GM12878 (cell line): ENCODE measurements around the gene CSMD2. TPM values are rescaled to one million over a fixed set of nuclear protein-coding genes. Genes with fewer than 3 reads are reported as not detected.

ENCODE experiments used
- ATAC-seq: fragments of 200-7000 bp; cut with Tn5 transposase; 3 replicates; pipeline ENCODE4 v1.9.1; 2020; ENCODE audit warnings: mild to moderate bottlenecking, moderate library complexity
- BruUV-seq: library from RNA; stranded (reverse); fragments of 400-500 nt; replicated peaks from 2 replicates; lab custom pipeline; 2021; lab: Mats Ljungman, UMichigan
- CTCF ChIA-PET: fragments of 300-600 bp; sonication (Branson Sonifier 250); formaldehyde crosslinking; extraction: SDS; loops from one replicate; lab custom pipeline; 2021; ENCODE audit warnings: inconsistent platforms; lab: Yijun Ruan, JAX
- POLR2A ChIA-PET: fragments of 350-600 bp; formaldehyde crosslinking; extraction: SDS; loops from one replicate; lab custom pipeline; 2021; ENCODE audit warnings: inconsistent platforms; lab: Charles Lee
- RAD21 ChIA-PET: fragments of 300-600 bp; sonication (Branson Sonifier 250); formaldehyde crosslinking; loops from one replicate; lab custom pipeline; 2023; ENCODE audit warnings: antibody characterized with exemption; ENCODE audit not compliant: unreplicated experiment; lab: Charles Lee
- SMC1A ChIA-PET: fragments of 300-600 bp; sonication (Branson Sonifier 250); formaldehyde crosslinking; loops from one replicate; lab custom pipeline; 2023; ENCODE audit not compliant: unreplicated experiment, uncharacterized antibody; lab: Charles Lee
- DNase-seq: peaks from one replicate; pipeline ENCODE4 v3.0.0-alpha.2; 2011; ENCODE audit warnings: low read depth, low spot score
- FAIRE-seq: peaks from 3 replicates; lab custom pipeline; 2011; peaks lifted over from hg19 to GRCh38; lab: Jason Lieb, UNC
- H2AFZ ChIP-seq: 2 replicates; pipeline ENCODE4 v1.6.0; 2011; ENCODE audit warnings: low read depth, low read length, control low read depth; ENCODE audit not compliant: control insufficient read depth
- H3K27ac ChIP-seq: 2 replicates; pipeline ENCODE4 v1.5.1; 2011; ENCODE audit warnings: control low read depth; ENCODE audit not compliant: control insufficient read depth, insufficient read depth
- H3K27me3 ChIP-seq, 2 experiments: replicated peaks in 1 of 2; 2 replicates each; pipeline versions ENCODE4 v1.6.0 to v1.6.1; 2011; ENCODE audit warnings: low read length in 1 of 2; ENCODE audit not compliant: control insufficient read depth in 2 of 2, insufficient read depth in 2 of 2
- H3K36me3 ChIP-seq, 2 experiments: 2 replicates each; pipeline ENCODE4 v1.5.1; 2011; ENCODE audit warnings: low read length in 1 of 2; ENCODE audit not compliant: control insufficient read depth in 2 of 2, insufficient read depth in 2 of 2
- H3K4me1 ChIP-seq: 2 replicates; pipeline ENCODE4 v1.6.1; 2011; ENCODE audit warnings: mild to moderate bottlenecking, low read length, moderate library complexity, mixed read lengths; ENCODE audit not compliant: control insufficient read depth, insufficient read depth
- H3K4me2 ChIP-seq: 2 replicates; pipeline ENCODE4 v1.6.0; 2011; ENCODE audit warnings: control low read depth; ENCODE audit not compliant: control insufficient read depth, insufficient read depth
- H3K4me3 ChIP-seq: fragments of 200-600 bp; sonication (generic); 2 replicates; pipeline ENCODE4 v1.5.1; 2016
- H3K79me2 ChIP-seq: 2 replicates; pipeline ENCODE4 v1.6.0; 2011; ENCODE audit warnings: low read length; ENCODE audit not compliant: control insufficient read depth, insufficient read depth
- H3K9ac ChIP-seq: 2 replicates; pipeline ENCODE4 v1.8.0; 2011; ENCODE audit warnings: low read length, control low read depth, mixed read lengths; ENCODE audit not compliant: control insufficient read depth, insufficient read depth
- H3K9me3 ChIP-seq: replicated peaks from 3 replicates; pipeline ENCODE4 v1.5.1; 2011; ENCODE audit warnings: mild to moderate bottlenecking, low read length; ENCODE audit not compliant: control insufficient read depth, insufficient read depth
- H4K20me1 ChIP-seq: 2 replicates; pipeline ENCODE4 v1.6.0; 2011; ENCODE audit not compliant: control insufficient read depth, insufficient read depth
- ASH2L ChIP-seq: fragments of 300-600, 200-600 bp; sonication (generic); IDR thresholded peaks from 2 replicates; pipeline ENCODE4 v1.6.1; 2017; ENCODE audit warnings: low read depth, mild to moderate bottlenecking, borderline replicate concordance
- BCL11A ChIP-seq: IDR thresholded peaks from 2 replicates; pipeline ENCODE4 v1.6.1; 2011; ENCODE audit warnings: low read depth, low read length
- BHLHE40 ChIP-seq, 2 experiments: fragments of 450-650 bp in 1 of 2; IDR thresholded peaks; 2 replicates each; pipeline ENCODE4 v1.6.1; 2011 to 2017; ENCODE audit warnings: low read depth in 2 of 2, borderline replicate concordance in 1 of 2, improper control_type of control experiment in 1 of 2, low read length in 1 of 2, mild to moderate bottlenecking in 1 of 2
- FOS ChIP-seq: IDR thresholded peaks from 3 replicates; pipeline ENCODE4 v1.6.1; 2011; ENCODE audit warnings: borderline replicate concordance; ENCODE audit not compliant: insufficient read length; ENCODE audit errors: extremely low read depth
- IKZF1 ChIP-seq: fragments of 450-650 bp; conservative IDR thresholded peaks from 2 replicates; pipeline ENCODE4 v1.6.1; 2017; ENCODE audit warnings: antibody characterized with exemption, mild to moderate bottlenecking
- LARP7 ChIP-seq: fragments of 450-650 bp; IDR thresholded peaks from 2 replicates; pipeline ENCODE4 v1.6.1; 2017; ENCODE audit warnings: mild to moderate bottlenecking
- MAX ChIP-seq: IDR thresholded peaks from 2 replicates; pipeline ENCODE4 v1.6.1; 2012; ENCODE audit warnings: low read depth, low read length, improper control_type of control experiment
- NFXL1 ChIP-seq: fragments of 450-650 bp; IDR thresholded peaks from 2 replicates; pipeline ENCODE4 v1.6.1; 2017; ENCODE audit warnings: antibody characterized with exemption, mild to moderate bottlenecking, borderline replicate concordance
- NR2F1 ChIP-seq: fragments of 450-650 bp; conservative IDR thresholded peaks from 2 replicates; pipeline ENCODE4 v1.6.1; 2017; ENCODE audit warnings: mild to moderate bottlenecking
- PKNOX1 ChIP-seq: fragments of 450-650 bp; IDR thresholded peaks from 2 replicates; pipeline ENCODE4 v1.6.1; 2016; ENCODE audit warnings: mild to moderate bottlenecking
- RAD51 ChIP-seq: fragments of 450-650 bp; IDR thresholded peaks from 2 replicates; pipeline ENCODE4 v1.6.1; 2016; ENCODE audit warnings: moderate library complexity, mild to moderate bottlenecking, inconsistent platforms
- RELB ChIP-seq: fragments of 450-650 bp; IDR thresholded peaks from 2 replicates; pipeline ENCODE4 v1.6.1; 2017; ENCODE audit warnings: low read depth, mild to moderate bottlenecking, moderate library complexity
- SIN3A ChIP-seq: IDR thresholded peaks from 2 replicates; pipeline ENCODE4 v1.6.1; 2012; ENCODE audit warnings: low read depth, low read length, improper control_type of control experiment
- SMAD5 ChIP-seq: IDR thresholded peaks from 2 replicates; pipeline ENCODE4 v1.6.1; 2016; ENCODE audit warnings: antibody characterized with exemption, low read depth
- TBL1XR1 ChIP-seq: IDR thresholded peaks from 2 replicates; pipeline ENCODE4 v1.6.1; 2012; ENCODE audit warnings: low read depth, low read length, improper control_type of control experiment
- WGBS: methylation state at CpG from one replicate; pipeline ENCODE4 v1.1.6; 2016; ENCODE audit warnings: low lambda C conversion rate; ENCODE audit not compliant: insufficient replicate concordance, insufficient coverage; ENCODE audit errors: missing lambda C conversion rate; 5-methylcytosine and 5-hydroxymethylcytosine counted together
- in situ Hi-C: fragments of 300-500 bp; cut with MboI; formaldehyde crosslinking; loops from 9 replicates; pipeline ENCODE4 v1.14.3; 2018; ENCODE audit warnings: mixed read lengths
- intact Hi-C: fragments of 100-400 bp; cut with micrococcal nuclease; formaldehyde crosslinking; loops from one replicate; pipeline ENCODE4 v1.14.2; 2022; ENCODE audit not compliant: unreplicated experiment
- polyA plus RNA-seq, 11 experiments: library from polyadenylated mRNA; depleted of rRNA in 4 of 11; unstranded in 6 of 11; stranded (reverse) in 5 of 11; fragments of >200 nt; fragmentation: Nextera tagmentation in 4 of 11; fragmentation: Illumina TruSeq in 1 of 11; extraction: Ambion mirVana in 4 of 11; extraction: Trizol in 1 of 11; gene quantifications; 1 replicate in 1 of 11; 2 replicates in 10 of 11; pipeline versions ENCODE4 v1.2.1 to v1.2.3, GENCODE V29; 2011 to 2016; ENCODE audit warnings: inconsistent platforms in 2 of 11, missing spikeins in 2 of 11, low read depth in 1 of 11
- total RNA-seq, 4 experiments: library from RNA; depleted of rRNA in 3 of 4; stranded (reverse); fragments of >200 nt in 3 of 4; fragmentation: Illumina TruSeq in 1 of 4; extraction: Trizol in 1 of 4; gene quantifications; 2 replicates each; pipeline versions ENCODE4 v1.2.1 to v1.2.3, GENCODE V29; 2013 to 2021

The CSMD2 gene
- total and polyA plus RNA-seq, 10 of the 15 experiments (the other 5 are each of a cell fraction or from before 2014, with no cell fraction given) = under 0.01 TPM; not detected in 9

- TF ChIP-seq IKZF1 (no peak), BHLHE40 (IDR thresholded peaks at IDR 0.05; ENCODE audit: borderline replicate concordance in 1 of 2, low read depth in 2 of 2, low read length in 1 of 2) (no peak), NFXL1 (no peak), MAX (no peak), NR2F1 (no peak), PKNOX1 (no peak), RELB (no peak), FOS (no peak), RAD51 (no peak), SIN3A (no peak), BCL11A (no peak), ASH2L (no peak), TBL1XR1 (no peak), LARP7 (no peak), SMAD5 (no peak)
- intact Hi-C loops = no loop called here
- RAD21 ChIA-PET = no interaction called here
- Histone ChIP-seq H3K27ac (no peak overlapping the region), H2AFZ (no peak overlapping the region), H4K20me1 (no peaks in the 10 kb centered on the region), H3K9me3 (no peaks in the 10 kb centered on the region), H3K4me1 (no peaks in the 10 kb centered on the region), H3K9ac (no peak overlapping the region), H3K4me3 (no peak overlapping the region), H3K4me2 (no peak overlapping the region), H3K27me3 (no peaks in the 10 kb centered on the region), H3K79me2 (no peaks in the 10 kb centered on the region), H3K36me3 (no peaks in the 10 kb centered on the region)
- no peak for FAIRE-seq
- no TSS peak for BruUV-seq
- POLR2A ChIA-PET = no interaction called here
- SMC1A ChIA-PET = no interaction called here
- in situ Hi-C loops = no loop called here
- CTCF ChIA-PET = interaction anchor here (0.7 kb wide), 1 partner anchor 433 kb away, joined by 3 read pairs; no protein-coding TSS in a partner anchor
- WGBS = 10% methylated on average over 5 of the region's 5 CpGs
- no peak for ATAC-seq
- no peak for DNase-seq
Observed at GRCh38 chr1:33996281-33996680, 168.7 kb downstream of the CSMD2 start.
